Stimulated activated naive CD8-positive, alpha-beta T cell treated with anti-CD3 and anti-CD28 coated beads, Interleukin-15, Interleukin-2, amounts not matched to agents 100 ng/mL and 50 ng/mL, for 24 hours (primary cell): ENCODE data around the gene POU3F2.

Experiments
- H3K27ac Mint-ChIP-seq: one replicate; pipeline ENCODE4 v1.8.0; 2021; ENCODE audit warnings: mild to moderate bottlenecking, mixed read lengths
- H3K27me3 Mint-ChIP-seq: one replicate; pipeline ENCODE4 v1.8.0; 2021; ENCODE audit warnings: mixed read lengths
- H3K36me3 Mint-ChIP-seq: one replicate; pipeline ENCODE4 v1.8.0; 2021; ENCODE audit warnings: low read depth, mixed read lengths
- H3K4me1 Mint-ChIP-seq: one replicate; pipeline ENCODE4 v1.8.0; 2021; ENCODE audit warnings: low read depth, mixed read lengths
- H3K4me3 Mint-ChIP-seq: one replicate; pipeline ENCODE4 v1.8.0; 2021; ENCODE audit warnings: mild to moderate bottlenecking, mixed read lengths
- H3K9me3 Mint-ChIP-seq: one replicate; pipeline ENCODE4 v1.8.0; 2021; ENCODE audit warnings: mixed read lengths

The POU3F2 gene

GRCh38 chr6:98836962-98837944 lies 2.9 kb downstream of the POU3F2 start:
- Mint-ChIP-seq H3K4me1 (peaks cover 31% of the 10 kb centered on the region), H3K9me3 (no peaks in the 10 kb centered on the region), H3K27me3 (peaks cover 86% of the 10 kb centered on the region), H3K4me3 (no peak overlapping the region), H3K36me3 (no peaks in the 10 kb centered on the region), H3K27ac (no peak overlapping the region)

DNA sequence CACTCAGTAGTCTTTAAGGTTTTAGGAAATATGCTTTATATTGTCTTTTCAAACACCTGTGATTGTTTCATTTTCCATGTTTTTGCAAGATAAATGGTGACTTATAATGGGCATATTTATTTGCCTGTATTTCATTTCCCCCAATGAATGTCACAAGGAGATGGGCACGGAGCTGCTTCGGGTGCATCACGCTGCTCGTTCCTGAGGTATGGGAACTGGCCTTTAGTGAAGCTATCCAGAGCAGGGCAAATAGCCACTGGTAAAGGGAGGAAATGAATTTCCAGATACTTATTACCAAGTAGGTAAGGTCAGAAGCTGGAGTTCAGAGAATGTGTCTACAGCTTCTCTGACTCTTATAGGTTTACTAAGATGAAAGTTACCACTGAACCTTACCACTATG lies 3.7 kb downstream of the POU3F2 start:
- Mint-ChIP-seq H3K27ac (no peak overlapping the region), H3K27me3 (peaks cover 86% of the 10 kb centered on the region), H3K36me3 (no peaks in the 10 kb centered on the region), H3K9me3 (no peaks in the 10 kb centered on the region), H3K4me3 (no peak overlapping the region), H3K4me1 (peaks cover 25% of the 10 kb centered on the region)

DNA sequence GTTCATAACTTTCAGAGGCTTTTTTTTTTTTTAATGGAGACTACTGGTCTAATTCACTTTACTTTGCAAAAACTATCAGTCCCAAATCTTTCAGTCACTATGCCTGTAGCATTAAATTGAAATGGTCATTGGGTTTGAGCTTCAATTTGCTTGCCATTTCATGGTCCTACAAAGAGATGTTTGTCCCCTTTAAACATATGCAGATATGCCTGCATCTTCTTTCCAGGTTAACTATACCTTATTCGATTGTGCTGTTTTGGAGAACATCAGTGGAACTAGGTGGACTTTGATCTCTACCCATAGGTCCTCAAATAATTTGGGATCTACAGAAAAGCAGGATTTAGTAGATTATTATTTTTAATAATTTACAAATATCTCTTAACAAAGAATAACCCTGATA lies 4.6 kb downstream of the POU3F2 start:
- Mint-ChIP-seq H3K4me1 (peaks cover 17% of the 10 kb centered on the region), H3K36me3 (no peaks in the 10 kb centered on the region), H3K9me3 (no peaks in the 10 kb centered on the region), H3K27me3 (peaks cover 84% of the 10 kb centered on the region), H3K27ac (no peak overlapping the region), H3K4me3 (no peak overlapping the region)

DNA sequence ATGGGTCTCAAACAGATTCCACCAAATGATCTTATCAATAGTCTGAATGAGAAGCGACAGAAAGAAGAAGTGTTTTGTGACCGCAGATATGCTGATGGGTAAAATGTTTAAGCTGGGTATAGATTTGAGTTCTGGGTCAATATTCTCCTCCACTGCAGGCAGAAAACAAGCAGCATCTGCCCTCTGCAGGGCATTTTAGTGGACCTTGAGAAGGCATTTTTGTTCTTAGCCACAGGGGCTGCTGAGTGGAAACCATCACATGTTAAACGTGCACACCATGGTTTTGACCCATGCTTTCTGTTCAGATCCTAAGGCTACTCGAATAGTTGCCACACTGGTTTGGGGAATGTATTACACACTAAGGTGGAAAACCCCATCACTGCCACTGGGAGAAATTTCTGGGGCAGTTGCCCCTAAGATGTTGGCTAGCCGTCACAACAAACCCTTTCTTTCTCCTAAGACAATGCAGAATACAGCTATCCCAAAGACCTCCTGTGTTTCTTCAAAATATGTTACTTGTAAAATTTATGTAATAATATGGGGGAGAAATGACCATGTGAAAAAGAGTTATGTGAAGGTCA lies 5.5 kb downstream of the POU3F2 start:
- H3K4me1 Mint-ChIP-seq, result peaks cover 22% of the 10 kb centered on the region
- H3K9me3 Mint-ChIP-seq, result no peaks in the 10 kb centered on the region
- H3K36me3 Mint-ChIP-seq, result no peaks in the 10 kb centered on the region
- H3K27me3 Mint-ChIP-seq, result peaks cover 89% of the 10 kb centered on the region
- no peak overlapping the region for H3K27ac Mint-ChIP-seq
- no peak overlapping the region for H3K4me3 Mint-ChIP-seq

- Mint-ChIP-seq H3K9me3 (no peaks in the 10 kb centered on the region), H3K4me3 (no peak overlapping the region), H3K36me3 (no peaks in the 10 kb centered on the region), H3K27ac (no peak overlapping the region), H3K27me3 (peaks cover 91% of the 10 kb centered on the region), H3K4me1 (peaks cover 22% of the 10 kb centered on the region)
Observed at GRCh38 chr6:98840385-98840784, 6.0 kb downstream of the POU3F2 start.

DNA sequence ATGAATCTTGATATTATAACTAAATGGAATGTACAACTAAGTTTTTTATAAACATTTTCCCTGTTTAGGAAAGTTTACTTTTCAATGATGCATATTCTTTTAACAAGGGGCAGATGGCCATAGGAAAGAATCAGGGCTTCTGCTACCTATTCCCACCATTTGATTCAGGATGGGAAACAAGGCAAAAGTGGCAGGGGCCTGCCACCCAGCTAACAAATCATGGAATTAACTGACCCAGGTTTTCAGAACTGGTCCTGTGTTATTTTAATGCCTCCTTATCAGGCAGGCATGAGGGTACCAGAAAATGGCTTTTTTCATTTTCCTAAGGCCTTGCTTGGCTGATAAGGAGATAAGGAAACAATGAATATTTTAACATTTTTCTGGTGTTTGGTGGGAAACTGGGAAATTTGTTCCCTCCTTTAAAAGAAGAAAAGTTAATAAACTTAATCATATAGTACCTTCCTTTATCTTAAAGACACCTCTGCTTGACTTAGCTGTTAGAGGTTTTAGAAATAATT lies 6.7 kb downstream of the POU3F2 start:
- H3K36me3 Mint-ChIP-seq, result no peaks in the 10 kb centered on the region
- H3K9me3 Mint-ChIP-seq, result no peaks in the 10 kb centered on the region
- H3K27ac Mint-ChIP-seq, result no peak overlapping the region
- H3K27me3 Mint-ChIP-seq, result peaks cover 92% of the 10 kb centered on the region
- no peak overlapping the region for H3K4me3 Mint-ChIP-seq
- H3K4me1 Mint-ChIP-seq, result peaks cover 25% of the 10 kb centered on the region

DNA sequence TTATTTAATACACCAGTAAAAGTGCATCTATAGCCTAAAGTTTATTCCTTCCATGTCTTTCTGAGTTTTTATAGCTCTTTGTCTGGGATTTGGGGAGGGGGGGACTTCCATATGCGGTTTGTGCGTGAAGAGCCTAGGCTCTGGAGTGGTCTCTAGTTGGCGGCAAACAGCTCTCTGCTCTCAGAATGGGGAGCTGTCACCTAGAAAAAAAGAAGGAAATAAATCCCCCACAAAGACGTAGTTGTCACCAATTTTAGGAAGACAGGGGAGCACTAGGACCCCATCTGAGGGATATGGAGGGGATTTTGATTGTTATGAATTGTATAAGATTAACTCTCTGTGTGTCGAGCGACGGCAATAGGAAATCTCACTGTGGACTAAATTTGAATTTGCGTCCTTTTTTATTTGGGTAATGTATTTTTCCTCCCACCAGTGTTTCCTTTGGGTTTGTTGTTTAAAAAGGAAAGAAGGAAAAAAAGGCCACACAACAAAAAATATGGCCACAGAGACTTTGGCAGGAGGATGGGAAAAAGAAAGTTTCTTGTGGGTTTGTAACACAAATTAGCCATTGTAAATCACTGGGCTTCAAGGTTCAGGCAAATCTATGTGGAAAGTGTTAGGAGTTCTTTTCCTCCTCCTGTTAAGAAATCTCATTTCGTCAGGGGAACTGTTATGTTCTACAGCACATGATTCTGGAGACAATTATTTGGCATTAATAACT lies 7.4 kb downstream of the POU3F2 start:
- Mint-ChIP-seq H3K9me3 (no peaks in the 10 kb centered on the region), H3K4me3 (no peak overlapping the region), H3K4me1 (peaks cover 21% of the 10 kb centered on the region), H3K27me3 (peaks cover 92% of the 10 kb centered on the region), H3K27ac (no peak overlapping the region), H3K36me3 (no peaks in the 10 kb centered on the region)

- no peaks in the 10 kb centered on the region for H3K36me3 Mint-ChIP-seq
- H3K9me3 Mint-ChIP-seq, result no peaks in the 10 kb centered on the region
- H3K4me3 Mint-ChIP-seq, result no peak overlapping the region
- H3K4me1 Mint-ChIP-seq, result peaks cover 25% of the 10 kb centered on the region
- peaks cover 92% of the 10 kb centered on the region for H3K27me3 Mint-ChIP-seq
- no peak overlapping the region for H3K27ac Mint-ChIP-seq
Observed at GRCh38 chr6:98842342-98843180, 8.2 kb downstream of the POU3F2 start.

DNA sequence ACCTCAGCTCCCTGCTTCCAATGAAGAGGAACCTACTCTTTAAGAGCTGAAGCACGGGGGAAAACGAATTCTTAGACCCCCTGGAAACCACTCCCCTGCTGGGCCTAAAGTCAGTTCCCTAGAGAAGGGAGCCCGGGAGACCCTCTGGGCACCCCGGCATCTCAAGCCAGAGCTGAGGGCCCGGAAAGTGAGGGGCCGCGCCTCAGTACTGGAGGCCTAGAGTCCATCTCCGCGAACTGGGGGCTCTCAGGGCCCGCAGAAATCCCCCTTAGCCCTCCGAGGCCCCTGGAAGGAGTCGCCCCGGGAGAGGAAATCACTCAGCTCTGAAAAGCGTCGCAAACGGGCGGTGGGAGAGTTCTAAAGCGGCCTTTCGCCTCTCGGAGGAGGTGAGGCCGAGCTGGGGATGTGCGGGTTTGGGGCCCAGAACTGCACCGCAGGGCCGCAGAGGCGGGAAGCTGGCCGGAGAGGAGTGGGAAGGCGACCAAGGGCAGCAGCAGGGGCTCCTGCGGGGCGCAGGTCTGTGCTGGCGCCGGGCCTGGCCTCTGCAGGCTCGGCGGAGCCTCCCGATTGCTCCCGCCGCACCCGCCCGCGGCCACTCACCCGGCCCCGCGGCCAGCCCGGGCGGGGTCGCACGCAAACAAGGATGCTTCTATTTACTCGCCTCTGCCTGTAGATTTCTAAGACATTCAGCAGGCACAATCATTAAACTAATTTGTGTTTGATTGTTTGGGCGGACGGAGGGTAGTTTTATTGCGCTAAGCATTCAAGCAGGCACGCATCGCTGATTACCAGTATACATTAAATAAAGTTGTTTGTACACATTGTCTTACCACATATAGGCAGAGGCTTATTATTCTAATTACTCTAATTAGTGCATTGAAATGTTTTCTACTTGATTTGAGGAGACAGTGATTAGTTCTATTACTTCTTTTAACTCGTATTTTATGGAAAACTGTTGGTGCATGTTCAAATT lies 9.2 kb downstream of the POU3F2 start:
- Mint-ChIP-seq H3K27me3 (peaks cover 86% of the 10 kb centered on the region), H3K27ac (no peak overlapping the region), H3K4me3 (no peak overlapping the region)

DNA sequence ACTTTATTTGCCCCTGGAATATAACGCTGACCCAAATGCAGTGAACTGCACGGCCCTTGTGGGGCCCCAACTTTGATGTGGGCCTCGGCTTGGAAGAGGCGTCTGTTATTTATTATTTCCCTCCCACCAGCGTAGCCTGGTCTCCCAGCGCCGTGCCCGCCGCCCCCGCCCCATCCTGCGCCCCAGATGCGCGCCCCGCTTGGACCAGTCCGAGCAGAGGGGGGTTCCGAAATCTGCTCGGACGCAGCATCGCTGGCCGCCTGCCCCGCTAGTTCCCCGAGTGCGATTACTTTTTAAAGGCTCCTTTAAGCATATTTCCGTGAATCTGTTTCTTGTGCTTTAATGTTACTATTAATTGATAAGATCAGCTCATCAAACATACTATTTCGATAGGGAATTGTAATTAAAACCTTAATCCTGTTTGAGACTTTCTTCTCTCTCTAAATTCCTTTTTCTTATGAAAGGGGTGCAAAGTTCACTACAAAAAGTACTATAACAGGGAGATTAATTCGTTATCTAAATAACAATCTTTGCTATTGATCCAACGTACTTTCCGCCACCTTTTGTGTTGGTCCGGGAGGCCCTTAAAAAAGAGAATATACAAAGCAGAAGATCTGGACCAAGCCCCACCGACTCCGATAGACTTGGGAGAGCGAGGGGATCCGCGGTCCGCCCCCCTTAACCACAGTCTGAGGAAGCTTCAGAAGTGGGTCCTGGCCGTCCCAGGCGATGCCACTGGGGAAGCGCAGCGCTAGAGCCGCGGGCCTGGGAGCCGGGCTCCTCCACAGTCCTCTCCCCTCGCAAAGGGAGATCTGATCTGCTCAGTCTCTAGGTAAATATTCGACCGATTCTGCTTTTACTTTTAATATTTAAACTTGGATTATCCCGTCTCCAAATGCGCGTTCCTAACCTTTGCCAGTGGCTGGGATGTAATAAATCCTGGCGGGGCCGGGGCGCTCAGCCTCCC lies 10.2 kb downstream of the POU3F2 start:
- H3K27me3 Mint-ChIP-seq, result peaks cover 86% of the 10 kb centered on the region
- H3K36me3 Mint-ChIP-seq, result peaks cover 4% of the 10 kb centered on the region
- peaks cover 25% of the 10 kb centered on the region for H3K4me1 Mint-ChIP-seq
- peak overlapping the region; percentile 10 for H3K4me3 Mint-ChIP-seq
- no peaks in the 10 kb centered on the region for H3K9me3 Mint-ChIP-seq
- no peak overlapping the region for H3K27ac Mint-ChIP-seq

More for the DNA sequence above, 9.2 kb downstream of the POU3F2 start:
- no peaks in the 10 kb centered on the region for H3K9me3 Mint-ChIP-seq
- H3K4me1 Mint-ChIP-seq, result peaks cover 25% of the 10 kb centered on the region
- no peaks in the 10 kb centered on the region for H3K36me3 Mint-ChIP-seq

DNA sequence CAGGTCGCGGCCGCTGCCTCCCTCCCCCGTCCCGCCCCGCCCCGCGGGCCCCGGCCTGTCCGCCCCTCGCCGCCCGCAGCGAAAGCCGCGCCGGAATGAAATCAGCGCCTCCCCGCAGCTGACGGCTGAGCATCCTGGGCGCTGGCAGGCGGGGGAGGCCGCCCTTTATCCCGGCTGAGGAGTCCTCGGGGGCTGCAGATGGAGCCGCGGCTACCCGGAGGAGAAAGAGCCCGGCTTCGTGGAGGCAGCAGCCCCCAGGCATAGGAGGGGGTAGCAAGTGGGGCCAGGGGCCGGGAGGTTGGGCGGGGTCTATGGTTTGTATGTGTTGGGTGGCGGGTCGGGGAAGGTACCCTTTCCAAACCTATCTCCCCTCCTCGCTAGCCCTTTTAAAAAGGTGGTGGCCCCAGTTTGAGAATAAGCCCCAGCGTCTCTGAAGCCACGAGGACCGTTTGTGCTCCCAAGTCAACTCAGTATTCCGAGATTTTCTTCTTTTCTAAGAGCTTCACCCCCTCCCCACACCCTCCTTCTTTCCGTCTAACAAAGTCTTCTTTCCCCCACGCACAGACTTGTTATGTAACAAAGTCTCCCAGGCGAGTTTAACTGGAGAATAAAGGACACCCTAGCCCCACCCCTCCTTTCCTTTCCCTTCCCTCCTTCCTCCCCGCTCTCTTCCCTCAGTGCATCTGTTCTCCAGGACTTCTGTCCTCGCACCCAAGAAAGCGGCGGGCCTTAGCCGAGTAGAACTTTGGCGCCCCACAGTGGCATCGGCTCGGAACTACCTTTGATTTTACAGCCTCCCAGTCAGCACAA lies 11.0 kb downstream of the POU3F2 start:
- Mint-ChIP-seq H3K36me3 (peaks cover 4% of the 10 kb centered on the region), H3K9me3 (no peaks in the 10 kb centered on the region), H3K4me3 (peak overlapping the region; percentile 49), H3K27me3 (peaks cover 86% of the 10 kb centered on the region), H3K27ac (no peak overlapping the region), H3K4me1 (peaks cover 25% of the 10 kb centered on the region)

GRCh38 chr6:98846021-98846380 lies 11.6 kb downstream of the POU3F2 start:
- Mint-ChIP-seq H3K4me1 (peaks cover 25% of the 10 kb centered on the region), H3K36me3 (peaks cover 4% of the 10 kb centered on the region), H3K27ac (no peak overlapping the region), H3K27me3 (peaks cover 80% of the 10 kb centered on the region), H3K4me3 (no peak overlapping the region), H3K9me3 (no peaks in the 10 kb centered on the region)
